ENCODE results near the gene CD46.

Gene CD46

DNA sequence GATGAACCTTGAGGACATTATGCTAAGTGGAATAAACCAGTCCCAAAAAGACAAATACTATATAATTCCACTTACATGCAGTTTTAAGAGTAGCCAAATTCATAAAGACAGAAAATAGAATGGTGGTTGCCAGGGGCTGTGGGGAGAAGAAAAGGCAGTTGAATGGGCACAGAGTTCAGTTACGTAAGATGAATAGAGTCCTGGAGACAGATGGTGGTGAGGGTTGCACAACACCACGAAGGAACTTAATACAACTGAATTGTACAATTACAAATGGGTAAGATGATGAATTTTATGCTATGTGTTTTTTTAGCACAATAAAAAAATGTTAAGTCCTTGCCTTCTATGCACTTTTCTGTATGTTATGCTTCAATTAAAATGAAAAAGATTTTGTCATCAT is 92.5 kb downstream of the CD46 start:
- H3K27ac ChIP-seq, result no peak overlapping the region
- TF ChIP-seq ZFX (IDR thresholded peaks at IDR 0.05), result no peak
- TF ChIP-seq, protein P1, sequence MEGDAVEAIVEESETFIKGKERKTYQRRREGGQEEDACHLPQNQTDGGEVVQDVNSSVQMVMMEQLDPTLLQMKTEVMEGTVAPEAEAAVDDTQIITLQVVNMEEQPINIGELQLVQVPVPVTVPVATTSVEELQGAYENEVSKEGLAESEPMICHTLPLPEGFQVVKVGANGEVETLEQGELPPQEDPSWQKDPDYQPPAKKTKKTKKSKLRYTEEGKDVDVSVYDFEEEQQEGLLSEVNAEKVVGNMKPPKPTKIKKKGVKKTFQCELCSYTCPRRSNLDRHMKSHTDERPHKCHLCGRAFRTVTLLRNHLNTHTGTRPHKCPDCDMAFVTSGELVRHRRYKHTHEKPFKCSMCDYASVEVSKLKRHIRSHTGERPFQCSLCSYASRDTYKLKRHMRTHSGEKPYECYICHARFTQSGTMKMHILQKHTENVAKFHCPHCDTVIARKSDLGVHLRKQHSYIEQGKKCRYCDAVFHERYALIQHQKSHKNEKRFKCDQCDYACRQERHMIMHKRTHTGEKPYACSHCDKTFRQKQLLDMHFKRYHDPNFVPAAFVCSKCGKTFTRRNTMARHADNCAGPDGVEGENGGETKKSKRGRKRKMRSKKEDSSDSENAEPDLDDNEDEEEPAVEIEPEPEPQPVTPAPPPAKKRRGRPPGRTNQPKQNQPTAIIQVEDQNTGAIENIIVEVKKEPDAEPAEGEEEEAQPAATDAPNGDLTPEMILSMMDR (conservative IDR thresholded peaks at IDR 0.05), result no peak
